Measurements from ENCODE around the gene LNX2. TPM values are rescaled to one million over a fixed set of nuclear protein-coding genes. Genes with fewer than 3 reads are reported as not detected.

The LNX2 gene
- total and polyA plus RNA-seq, 2 of the 4 experiments (the other 2 are of a cell fraction): 3.1 to 7.2 TPM

GRCh38 chr13:27639186-27639585, 18.9 kb upstream of the LNX2 start:
- Histone ChIP-seq H2BK20ac (ENCODE audit: low read depth, low read length) (no peak overlapping the region), H4K20me1 (ENCODE audit: insufficient read depth, low read length) (peaks cover 26% of the 10 kb centered on the region), H3K4me3 (ENCODE audit: insufficient read depth, low read depth, low read length) (no peak overlapping the region), H3K14ac (replicated peaks; ENCODE audit: low read depth, low read length) (no peak overlapping the region), H3K4me1 (ENCODE audit: control insufficient read depth, insufficient read depth, low read length) (peaks cover 10% of the 10 kb centered on the region), H3K27me3 (ENCODE audit: control insufficient read depth, insufficient read depth, low read length) (no peaks in the 10 kb centered on the region), H3K23ac (ENCODE audit: low read depth, low read length) (no peak overlapping the region), H3K9me3 (ENCODE audit: control insufficient read depth, insufficient read depth, low read length) (no peaks in the 10 kb centered on the region), H2AFZ (replicated peaks; ENCODE audit: low read length, poor library complexity) (no peak overlapping the region), H3K9me1 (ENCODE audit: insufficient read depth, low read length) (peaks cover 7% of the 10 kb centered on the region), H2BK15ac (ENCODE audit: low read depth, low read length) (no peak overlapping the region), H2BK5ac (ENCODE audit: low read depth, low read length, poor library complexity, severe bottlenecking) (no peak overlapping the region), H3K36me3 (ENCODE audit: control insufficient read depth, insufficient read depth, low read length) (peaks cover 2% of the 10 kb centered on the region), H2BK120ac (ENCODE audit: low read depth, low read length) (no peak overlapping the region), H2AK9ac (replicated peaks; ENCODE audit: low read depth, low read length, poor library complexity) (no peak overlapping the region), H3K27ac (ENCODE audit: insufficient read depth, low read length) (no peak overlapping the region), H4K8ac (ENCODE audit: low read depth in 2 of 2, low read length in 2 of 2) (no peak overlapping the region), H4K91ac (ENCODE audit: insufficient read depth, low read depth, low read length) (no peak overlapping the region), H2AK5ac (ENCODE audit: low read depth, low read length) (no peak overlapping the region), H3K18ac (ENCODE audit: low read depth, low read length) (no peak overlapping the region), H3K9ac (ENCODE audit: low read depth, low read length) (no peak overlapping the region), H3K56ac (ENCODE audit: extremely low read depth, insufficient read depth, low read length) (no peak overlapping the region), H3K4me2 (ENCODE audit: low read depth, low read length) (no peak overlapping the region), H3K4ac (ENCODE audit: low read depth, low read length) (no peak overlapping the region), H3K79me1 (ENCODE audit: low read depth in 1 of 2, low read length in 2 of 2) (peaks cover 24 to 41% of the 10 kb centered on the region in 2 experiments; a peak in 3 of 4 replicates), H4K5ac (ENCODE audit: low read depth, low read length) (no peak overlapping the region)
- no peak for ATAC-seq (ENCODE audit: low read depth)
- BruUV-seq (replicated peaks): no TSS peak
- ChIA-PET POLR2A (ENCODE audit: unreplicated experiment) (no interaction called here), CTCF (no interaction called here)
- no peak for DNase-seq
- in situ Hi-C loops (cut with MboI; ENCODE audit: low sequenced_read_pairs): no loop called here
- intact Hi-C loops (cut with micrococcal nuclease): no loop called here
- TF ChIP-seq BHLHE40 (IDR thresholded peaks at IDR 0.05; ENCODE audit: low read depth, low read length) (no peak), RAD21 (IDR thresholded peaks at IDR 0.05; ENCODE audit: low read length) (no peak), CHD1 (IDR thresholded peaks at IDR 0.05; ENCODE audit: low read depth, low read length) (no peak)
- dilution Hi-C loops (cut with HindIII; ENCODE audit: low sequenced_read_pairs, unreplicated experiment): no loop called here
